IMR-90 (cell line): Measurements from ENCODE around the gene TUBGCP2. TPM values are rescaled to one million over a fixed set of nuclear protein-coding genes. Genes with fewer than 3 reads are reported as not detected.

Experiments used
- ATAC-seq: fragments of 200-7000 bp; cut with Tn5 transposase; 2 replicates; pipeline ENCODE4 v1.9.1; 2020; ENCODE audit warnings: low read depth, mild to moderate bottlenecking, moderate library complexity
- BruUV-seq: library from RNA; stranded (reverse); fragments of 400-500 nt; replicated peaks from 2 replicates; lab custom pipeline; 2021; lab: Mats Ljungman, UMichigan
- CTCF ChIA-PET: fragments of 300-600 bp; formaldehyde crosslinking; extraction: SDS; loops from one replicate; lab custom pipeline; 2021; ENCODE audit warnings: antibody characterized with exemption; lab: Yijun Ruan, JAX
- POLR2A ChIA-PET: fragments of 300-600 bp; sonication (Branson Sonifier 250); formaldehyde crosslinking; loops from one replicate; lab custom pipeline; 2022; ENCODE audit warnings: antibody characterized with exemption; ENCODE audit not compliant: unreplicated experiment; lab: Charles Lee
- DNase-seq: peaks from one replicate; pipeline ENCODE4 v3.0.0; 2013
- H2AFZ ChIP-seq: replicated peaks from 2 replicates; pipeline ENCODE3; 2013; ENCODE audit warnings: low read length, mild to moderate bottlenecking; ENCODE audit not compliant: poor library complexity
- H2AK5ac ChIP-seq: 2 replicates; pipeline ENCODE4 v1.6.1; 2013; ENCODE audit warnings: low read depth, low read length, inconsistent platforms
- H2AK9ac ChIP-seq: replicated peaks from 2 replicates; pipeline ENCODE3; 2013; ENCODE audit warnings: mild to moderate bottlenecking, low read depth, low read length, moderate library complexity; ENCODE audit not compliant: poor library complexity
- H2BK120ac ChIP-seq: 2 replicates; pipeline ENCODE4 v1.6.1; 2013; ENCODE audit warnings: low read depth, low read length, inconsistent platforms
- H2BK15ac ChIP-seq: 3 replicates; pipeline ENCODE4 v1.6.1; 2013; ENCODE audit warnings: low read depth, low read length, inconsistent platforms
- H2BK20ac ChIP-seq: 2 replicates; pipeline ENCODE4 v1.6.1; 2013; ENCODE audit warnings: low read depth, mild to moderate bottlenecking, inconsistent platforms, low read length, moderate library complexity
- H2BK5ac ChIP-seq: 2 replicates; pipeline ENCODE4 v1.6.1; 2013; ENCODE audit warnings: mild to moderate bottlenecking, low read depth, low read length, inconsistent platforms; ENCODE audit not compliant: poor library complexity, severe bottlenecking
- H3K14ac ChIP-seq: replicated peaks from 2 replicates; pipeline ENCODE4 v1.6.1; 2013; ENCODE audit warnings: low read depth, low read length, inconsistent platforms
- H3K18ac ChIP-seq: 2 replicates; pipeline ENCODE4 v1.6.1; 2013; ENCODE audit warnings: low read depth, low read length, control low read depth
- H3K23ac ChIP-seq: 2 replicates; pipeline ENCODE4 v1.6.1; 2013; ENCODE audit warnings: low read depth, low read length, inconsistent platforms
- H3K27ac ChIP-seq: 2 replicates; pipeline ENCODE4 v1.5.1; 2013; ENCODE audit warnings: mild to moderate bottlenecking, control low read depth, low read length; ENCODE audit not compliant: insufficient read depth
- H3K27me3 ChIP-seq: 2 replicates; pipeline ENCODE4 v1.6.1; 2013; ENCODE audit warnings: low read length; ENCODE audit not compliant: control insufficient read depth, insufficient read depth
- H3K36me3 ChIP-seq: 2 replicates; pipeline ENCODE4 v1.6.1; 2013; ENCODE audit warnings: low read length, mixed read lengths; ENCODE audit not compliant: control insufficient read depth, insufficient read depth
- H3K4ac ChIP-seq: 2 replicates; pipeline ENCODE4 v1.6.1; 2013; ENCODE audit warnings: low read depth, low read length, inconsistent platforms
- H3K4me1 ChIP-seq: 2 replicates; pipeline ENCODE4 v1.6.1; 2013; ENCODE audit warnings: low read length, mixed read lengths; ENCODE audit not compliant: control insufficient read depth, insufficient read depth
- H3K4me2 ChIP-seq: 2 replicates; pipeline ENCODE4 v1.6.1; 2013; ENCODE audit warnings: low read depth, mild to moderate bottlenecking, control low read depth, low read length, moderate library complexity
- H3K4me3 ChIP-seq: 2 replicates; pipeline ENCODE4 v1.5.1; 2013; ENCODE audit warnings: low read depth, mild to moderate bottlenecking, control low read depth, low read length, moderate library complexity; ENCODE audit not compliant: insufficient read depth
- H3K56ac ChIP-seq: 2 replicates; pipeline ENCODE4 v1.6.1; 2013; ENCODE audit warnings: low read length, inconsistent platforms; ENCODE audit not compliant: insufficient read depth; ENCODE audit errors: extremely low read depth
- H3K79me1 ChIP-seq, 2 experiments: 2 replicates each; pipeline ENCODE4 v1.6.1; 2013; ENCODE audit warnings: low read length in 2 of 2, inconsistent platforms in 1 of 2, low read depth in 1 of 2
- H3K9ac ChIP-seq: 2 replicates; pipeline ENCODE4 v1.6.1; 2013; ENCODE audit warnings: low read depth, low read length, control low read depth
- H3K9me1 ChIP-seq: 2 replicates; pipeline ENCODE4 v1.6.1; 2013; ENCODE audit warnings: low read length, inconsistent platforms; ENCODE audit not compliant: insufficient read depth
- H3K9me3 ChIP-seq: 2 replicates; pipeline ENCODE4 v1.6.1; 2013; ENCODE audit warnings: low read length; ENCODE audit not compliant: control insufficient read depth, insufficient read depth
- H4K20me1 ChIP-seq: 2 replicates; pipeline ENCODE4 v1.6.1; 2013; ENCODE audit warnings: low read length, inconsistent platforms; ENCODE audit not compliant: insufficient read depth
- H4K5ac ChIP-seq: 2 replicates; pipeline ENCODE4 v1.6.1; 2013; ENCODE audit warnings: mild to moderate bottlenecking, low read depth, low read length, control low read depth
- H4K8ac ChIP-seq, 2 experiments: 2 replicates each; pipeline ENCODE4 v1.6.1; 2013; ENCODE audit warnings: low read depth in 2 of 2, low read length in 2 of 2, control low read depth in 1 of 2, inconsistent platforms in 1 of 2
- H4K91ac ChIP-seq: 2 replicates; pipeline ENCODE4 v1.6.1; 2013; ENCODE audit warnings: low read depth, low read length, inconsistent platforms; ENCODE audit not compliant: insufficient read depth
- BHLHE40 ChIP-seq: fragments of 150-350 bp; IDR thresholded peaks from 2 replicates; pipeline ENCODE4 v1.6.1; 2016; ENCODE audit warnings: mild to moderate bottlenecking, low read depth, low read length
- CHD1 ChIP-seq: IDR thresholded peaks from 2 replicates; pipeline ENCODE4 v1.6.1; 2012; ENCODE audit warnings: low read depth, low read length, improper control_type of control experiment
- CTCF ChIP-seq: conservative IDR thresholded peaks from 2 replicates; pipeline ENCODE4 v1.5.1; 2012; ENCODE audit warnings: mild to moderate bottlenecking, low read depth, low read length, improper control_type of control experiment
- ELK1 ChIP-seq: fragments of 150-350 bp; IDR thresholded peaks from 2 replicates; pipeline ENCODE4 v1.6.1; 2016; ENCODE audit warnings: low read depth, mild to moderate bottlenecking, low read length, moderate library complexity, borderline replicate concordance
- FOS ChIP-seq: fragments of 150-350 bp; IDR thresholded peaks from 2 replicates; pipeline ENCODE4 v1.6.1; 2016; ENCODE audit warnings: low read depth, low read length
- MAFK ChIP-seq: IDR thresholded peaks from 2 replicates; pipeline ENCODE4 v1.6.1; 2012; ENCODE audit warnings: low read depth, low read length, improper control_type of control experiment
- MAZ ChIP-seq: IDR thresholded peaks from 2 replicates; pipeline ENCODE4 v1.6.1; 2012; ENCODE audit warnings: low read depth, mild to moderate bottlenecking, low read length, improper control_type of control experiment, moderate library complexity, borderline replicate concordance
- NFE2L2 ChIP-seq: fragments of 150-350 bp; IDR thresholded peaks from 2 replicates; pipeline ENCODE4 v1.6.1; 2016; ENCODE audit warnings: low read depth, mild to moderate bottlenecking, low read length
- POLR2A ChIP-seq: IDR thresholded peaks from 2 replicates; pipeline ENCODE4 v1.6.1; 2012; ENCODE audit warnings: mild to moderate bottlenecking, low read depth, low read length
- RCOR1 ChIP-seq: IDR thresholded peaks from 2 replicates; pipeline ENCODE4 v1.6.1; 2012; ENCODE audit warnings: mild to moderate bottlenecking, low read length, improper control_type of control experiment; ENCODE audit not compliant: insufficient replicate concordance
- USF2 ChIP-seq: fragments of 150-350 bp; IDR thresholded peaks from 2 replicates; pipeline ENCODE4 v1.6.1; 2017; ENCODE audit warnings: mild to moderate bottlenecking, antibody characterized with exemption, low read length, low read depth
- WGBS, 2 experiments: methylation state at CpG; one replicate each; pipeline versions ENCODE4 v1.1.5 to v1.1.7; 2013; ENCODE audit warnings: missing lambda C conversion rate in 2 of 2; ENCODE audit not compliant: insufficient read length in 1 of 2; ENCODE audit errors: extremely low coverage in 2 of 2; 5-methylcytosine and 5-hydroxymethylcytosine counted together
- dilution Hi-C: fragments of 300-500 bp; cut with HindIII; formaldehyde crosslinking; loops from one replicate; pipeline ENCODE4 v1.14.3; 2018; ENCODE audit warnings: low sequenced_read_pairs; ENCODE audit not compliant: unreplicated experiment
- in situ Hi-C: fragments of 300-500 bp; cut with MboI; formaldehyde crosslinking; loops from 3 replicates; pipeline ENCODE4 v1.14.3; 2019; ENCODE audit warnings: low sequenced_read_pairs, inconsistent platforms, mixed read lengths
- intact Hi-C: fragments of 100-400 bp; cut with micrococcal nuclease; formaldehyde crosslinking; loops from 2 replicates; pipeline ENCODE4 v1.10.0; 2022
- polyA plus RNA-seq, 3 experiments: library from polyadenylated mRNA; depleted of rRNA; stranded (reverse); fragments of >200 nt; gene quantifications; 2 replicates each; pipeline ENCODE4 v1.2.3, GENCODE V29; 2012; ENCODE audit warnings: low replicate concordance in 1 of 3
- total RNA-seq: library from RNA; depleted of rRNA; stranded (reverse); fragments of >200 nt; gene quantifications from 2 replicates; pipeline ENCODE4 v1.2.3, GENCODE V29; 2012

The TUBGCP2 gene
- total and polyA plus RNA-seq, 2 of the 4 experiments (the other 2 are of a cell fraction), result 48.1 to 72.6 TPM

- Histone ChIP-seq H3K14ac (no peak overlapping the region), H3K56ac (no peak overlapping the region), H3K36me3 (peaks cover 67% of the 10 kb centered on the region), H2BK20ac (no peak overlapping the region), H3K79me1 (peaks cover 9 to 11% of the 10 kb centered on the region in 2 experiments; a peak in 3 of 4 replicates), H3K9me1 (peaks cover 9% of the 10 kb centered on the region), H2AK9ac (no peak overlapping the region), H3K18ac (no peak overlapping the region), H3K4ac (no peak overlapping the region), H3K23ac (no peak overlapping the region), H3K27ac (no peak overlapping the region), H4K5ac (no peak overlapping the region), H2BK15ac (no peak overlapping the region), H3K4me1 (peaks cover 9% of the 10 kb centered on the region), H2AK5ac (no peak overlapping the region), H3K27me3 (no peaks in the 10 kb centered on the region), H4K8ac (no peak overlapping the region), H2AFZ (no peak overlapping the region), H4K20me1 (peaks cover 5% of the 10 kb centered on the region), H3K4me3 (no peak overlapping the region), H2BK5ac (no peak overlapping the region), H3K4me2 (no peak overlapping the region), H4K91ac (no peak overlapping the region), H3K9ac (no peak overlapping the region), H2BK120ac (no peak overlapping the region), H3K9me3 (no peaks in the 10 kb centered on the region)
- BruUV-seq, result no TSS peak
- TF ChIP-seq CHD1 (no peak), MAZ (no peak), RCOR1 (no peak), BHLHE40 (no peak), CTCF (no peak), FOS (no peak), USF2 (no peak), NFE2L2 (no peak), POLR2A (no peak), MAFK (no peak), ELK1 (no peak)
- 93% methylated on average over 5 of the region's 10 CpGs; no CpG with 5 or more reads in 1 of the 2 experiments for WGBS, 2 experiments
- ChIA-PET CTCF (no interaction called here), POLR2A (no interaction called here)
- dilution Hi-C loops (no loop called here), in situ Hi-C loops (no loop called here), intact Hi-C loops (no loop called here)
- ATAC-seq, result no peak
- no peak for DNase-seq
Observed at GRCh38 chr10:133297504-133297903, 11.2 kb downstream of the TUBGCP2 start.
